IMR-90 (cell line): ENCODE data around the gene FBN1. TPM values are rescaled to one million over a fixed set of nuclear protein-coding genes. Genes with fewer than 3 reads are reported as not detected.

Experiments
- ATAC-seq: fragments of 200-7000 bp; cut with Tn5 transposase; 2 replicates; pipeline ENCODE4 v1.9.1; 2020; ENCODE audit warnings: low read depth, mild to moderate bottlenecking, moderate library complexity
- BruUV-seq: library from RNA; stranded (reverse); fragments of 400-500 nt; replicated peaks from 2 replicates; lab custom pipeline; 2021; lab: Mats Ljungman, UMichigan
- CTCF ChIA-PET: fragments of 300-600 bp; formaldehyde crosslinking; extraction: SDS; loops from one replicate; lab custom pipeline; 2021; ENCODE audit warnings: antibody characterized with exemption; lab: Yijun Ruan, JAX
- POLR2A ChIA-PET: fragments of 300-600 bp; sonication (Branson Sonifier 250); formaldehyde crosslinking; loops from one replicate; lab custom pipeline; 2022; ENCODE audit warnings: antibody characterized with exemption; ENCODE audit not compliant: unreplicated experiment; lab: Charles Lee
- DNase-seq: peaks from one replicate; pipeline ENCODE4 v3.0.0; 2013
- H2AFZ ChIP-seq: replicated peaks from 2 replicates; pipeline ENCODE3; 2013; ENCODE audit warnings: low read length, mild to moderate bottlenecking; ENCODE audit not compliant: poor library complexity
- H2AK5ac ChIP-seq: 2 replicates; pipeline ENCODE4 v1.6.1; 2013; ENCODE audit warnings: low read depth, low read length, inconsistent platforms
- H2AK9ac ChIP-seq: replicated peaks from 2 replicates; pipeline ENCODE3; 2013; ENCODE audit warnings: mild to moderate bottlenecking, low read depth, low read length, moderate library complexity; ENCODE audit not compliant: poor library complexity
- H2BK120ac ChIP-seq: 2 replicates; pipeline ENCODE4 v1.6.1; 2013; ENCODE audit warnings: low read depth, low read length, inconsistent platforms
- H2BK15ac ChIP-seq: 3 replicates; pipeline ENCODE4 v1.6.1; 2013; ENCODE audit warnings: low read depth, low read length, inconsistent platforms
- H2BK20ac ChIP-seq: 2 replicates; pipeline ENCODE4 v1.6.1; 2013; ENCODE audit warnings: low read depth, mild to moderate bottlenecking, inconsistent platforms, low read length, moderate library complexity
- H2BK5ac ChIP-seq: 2 replicates; pipeline ENCODE4 v1.6.1; 2013; ENCODE audit warnings: mild to moderate bottlenecking, low read depth, low read length, inconsistent platforms; ENCODE audit not compliant: poor library complexity, severe bottlenecking
- H3K14ac ChIP-seq: replicated peaks from 2 replicates; pipeline ENCODE4 v1.6.1; 2013; ENCODE audit warnings: low read depth, low read length, inconsistent platforms
- H3K18ac ChIP-seq: 2 replicates; pipeline ENCODE4 v1.6.1; 2013; ENCODE audit warnings: low read depth, low read length, control low read depth
- H3K23ac ChIP-seq: 2 replicates; pipeline ENCODE4 v1.6.1; 2013; ENCODE audit warnings: low read depth, low read length, inconsistent platforms
- H3K27ac ChIP-seq: 2 replicates; pipeline ENCODE4 v1.5.1; 2013; ENCODE audit warnings: mild to moderate bottlenecking, control low read depth, low read length; ENCODE audit not compliant: insufficient read depth
- H3K27me3 ChIP-seq: 2 replicates; pipeline ENCODE4 v1.6.1; 2013; ENCODE audit warnings: low read length; ENCODE audit not compliant: control insufficient read depth, insufficient read depth
- H3K36me3 ChIP-seq: 2 replicates; pipeline ENCODE4 v1.6.1; 2013; ENCODE audit warnings: low read length, mixed read lengths; ENCODE audit not compliant: control insufficient read depth, insufficient read depth
- H3K4ac ChIP-seq: 2 replicates; pipeline ENCODE4 v1.6.1; 2013; ENCODE audit warnings: low read depth, low read length, inconsistent platforms
- H3K4me1 ChIP-seq: 2 replicates; pipeline ENCODE4 v1.6.1; 2013; ENCODE audit warnings: low read length, mixed read lengths; ENCODE audit not compliant: control insufficient read depth, insufficient read depth
- H3K4me2 ChIP-seq: 2 replicates; pipeline ENCODE4 v1.6.1; 2013; ENCODE audit warnings: low read depth, mild to moderate bottlenecking, control low read depth, low read length, moderate library complexity
- H3K4me3 ChIP-seq: 2 replicates; pipeline ENCODE4 v1.5.1; 2013; ENCODE audit warnings: low read depth, mild to moderate bottlenecking, control low read depth, low read length, moderate library complexity; ENCODE audit not compliant: insufficient read depth
- H3K56ac ChIP-seq: 2 replicates; pipeline ENCODE4 v1.6.1; 2013; ENCODE audit warnings: low read length, inconsistent platforms; ENCODE audit not compliant: insufficient read depth; ENCODE audit errors: extremely low read depth
- H3K79me1 ChIP-seq, 2 experiments: 2 replicates each; pipeline ENCODE4 v1.6.1; 2013; ENCODE audit warnings: low read length in 2 of 2, inconsistent platforms in 1 of 2, low read depth in 1 of 2
- H3K9ac ChIP-seq: 2 replicates; pipeline ENCODE4 v1.6.1; 2013; ENCODE audit warnings: low read depth, low read length, control low read depth
- H3K9me1 ChIP-seq: 2 replicates; pipeline ENCODE4 v1.6.1; 2013; ENCODE audit warnings: low read length, inconsistent platforms; ENCODE audit not compliant: insufficient read depth
- H3K9me3 ChIP-seq: 2 replicates; pipeline ENCODE4 v1.6.1; 2013; ENCODE audit warnings: low read length; ENCODE audit not compliant: control insufficient read depth, insufficient read depth
- H4K20me1 ChIP-seq: 2 replicates; pipeline ENCODE4 v1.6.1; 2013; ENCODE audit warnings: low read length, inconsistent platforms; ENCODE audit not compliant: insufficient read depth
- H4K5ac ChIP-seq: 2 replicates; pipeline ENCODE4 v1.6.1; 2013; ENCODE audit warnings: mild to moderate bottlenecking, low read depth, low read length, control low read depth
- H4K8ac ChIP-seq, 2 experiments: 2 replicates each; pipeline ENCODE4 v1.6.1; 2013; ENCODE audit warnings: low read depth in 2 of 2, low read length in 2 of 2, control low read depth in 1 of 2, inconsistent platforms in 1 of 2
- H4K91ac ChIP-seq: 2 replicates; pipeline ENCODE4 v1.6.1; 2013; ENCODE audit warnings: low read depth, low read length, inconsistent platforms; ENCODE audit not compliant: insufficient read depth
- BHLHE40 ChIP-seq: fragments of 150-350 bp; IDR thresholded peaks from 2 replicates; pipeline ENCODE4 v1.6.1; 2016; ENCODE audit warnings: mild to moderate bottlenecking, low read depth, low read length
- CTCF ChIP-seq: conservative IDR thresholded peaks from 2 replicates; pipeline ENCODE4 v1.5.1; 2012; ENCODE audit warnings: mild to moderate bottlenecking, low read depth, low read length, improper control_type of control experiment
- MAFK ChIP-seq: IDR thresholded peaks from 2 replicates; pipeline ENCODE4 v1.6.1; 2012; ENCODE audit warnings: low read depth, low read length, improper control_type of control experiment
- NFE2L2 ChIP-seq: fragments of 150-350 bp; IDR thresholded peaks from 2 replicates; pipeline ENCODE4 v1.6.1; 2016; ENCODE audit warnings: low read depth, mild to moderate bottlenecking, low read length
- RFX5 ChIP-seq: IDR thresholded peaks from 2 replicates; pipeline ENCODE4 v1.8.0; 2012; ENCODE audit warnings: low read depth, mild to moderate bottlenecking, low read length, moderate library complexity
- whole genome bisulfite sequencing, 2 experiments: methylation state at CpG; one replicate each; pipeline versions ENCODE4 v1.1.5 to v1.1.7; 2013; ENCODE audit warnings: missing lambda C conversion rate in 2 of 2; ENCODE audit not compliant: insufficient read length in 1 of 2; ENCODE audit errors: extremely low coverage in 2 of 2; 5-methylcytosine and 5-hydroxymethylcytosine counted together
- dilution Hi-C: fragments of 300-500 bp; cut with HindIII; formaldehyde crosslinking; loops from one replicate; pipeline ENCODE4 v1.14.3; 2018; ENCODE audit warnings: low sequenced_read_pairs; ENCODE audit not compliant: unreplicated experiment
- in situ Hi-C: fragments of 300-500 bp; cut with MboI; formaldehyde crosslinking; loops from 3 replicates; pipeline ENCODE4 v1.14.3; 2019; ENCODE audit warnings: low sequenced_read_pairs, inconsistent platforms, mixed read lengths
- intact Hi-C: fragments of 100-400 bp; cut with micrococcal nuclease; formaldehyde crosslinking; loops from 2 replicates; pipeline ENCODE4 v1.10.0; 2022
- polyA plus RNA-seq, 3 experiments: library from polyadenylated mRNA; depleted of rRNA; stranded (reverse); fragments of >200 nt; gene quantifications; 2 replicates each; pipeline ENCODE4 v1.2.3, GENCODE V29; 2012; ENCODE audit warnings: low replicate concordance in 1 of 3
- total RNA-seq: library from RNA; depleted of rRNA; stranded (reverse); fragments of >200 nt; gene quantifications from 2 replicates; pipeline ENCODE4 v1.2.3, GENCODE V29; 2012

Gene FBN1
- total and polyA plus RNA-seq, 2 of the 4 experiments (the other 2 are of a cell fraction) = 134 to 283 TPM

- H2BK5ac ChIP-seq = peak overlapping the region; percentile 44
- DNase-seq (peak; percentile 73), ATAC-seq (peak; percentile 71)
- no peak overlapping the region for H3K9ac ChIP-seq
- CTCF ChIA-PET = no interaction called here
- H3K36me3 ChIP-seq = peaks cover 62% of the 10 kb centered on the region
- BruUV-seq = no TSS peak
- H2AFZ ChIP-seq = no peak overlapping the region
- no peak overlapping the region for H3K4ac ChIP-seq
- no peak overlapping the region for H2BK120ac ChIP-seq
- no peak overlapping the region for H2AK9ac ChIP-seq
- no peak overlapping the region for H2BK20ac ChIP-seq
- H3K18ac ChIP-seq = no peak overlapping the region
- WGBS, 2 experiments = 92% methylated on average over 2 of the region's 3 CpGs; no CpG with 5 or more reads in 1 of the 2 experiments
- peaks cover 24% of the 10 kb centered on the region for H3K9me1 ChIP-seq
- H3K27ac ChIP-seq = peak overlapping the region; percentile 20; the same call in 1 of the 2 replicates
- H3K27me3 ChIP-seq = no peaks in the 10 kb centered on the region
- H3K56ac ChIP-seq = no peak overlapping the region
- POLR2A ChIA-PET = no interaction called here
- in situ Hi-C loops = no loop called here
- H4K5ac ChIP-seq = no peak overlapping the region
- no peak overlapping the region for H4K91ac ChIP-seq
- no peak overlapping the region for H4K8ac ChIP-seq
- H3K14ac ChIP-seq = peak overlapping the region; percentile 25; the same call in 1 of the 2 replicates
- no peak overlapping the region for H2AK5ac ChIP-seq
- H2BK15ac ChIP-seq = no peak overlapping the region
- no peak overlapping the region for H3K23ac ChIP-seq
- intact Hi-C loops = no loop called here
- no peak overlapping the region for H3K4me3 ChIP-seq
- H4K20me1 ChIP-seq = no peaks in the 10 kb centered on the region
- dilution Hi-C loops = no loop called here
- peaks cover 8 to 40% of the 10 kb centered on the region in 2 experiments; a peak in 3 of 4 replicates for H3K79me1 ChIP-seq
- TF ChIP-seq RFX5 (no peak), CTCF (no peak), NFE2L2 (no peak), BHLHE40 (no peak), MAFK (peak; percentile 18; the same call in 1 of the 2 replicates)
- no peak overlapping the region for H3K4me2 ChIP-seq
- H3K4me1 ChIP-seq = peaks cover 5% of the 10 kb centered on the region
- H3K9me3 ChIP-seq = no peaks in the 10 kb centered on the region
Observed at GRCh38 chr15:48433226-48433886, 212.2 kb downstream of the FBN1 start.
